HEK293 (cell line): Measurements from ENCODE around the gene SLC25A42.

Source experiments
- CTCF ChIA-PET: fragments of 350-600 bp; formaldehyde crosslinking; extraction: SDS; loops from one replicate; lab custom pipeline; 2021; ENCODE audit warnings: antibody characterized with exemption; lab: Yijun Ruan, JAX
- POLR2A ChIA-PET: fragments of 300-600 bp; formaldehyde crosslinking; extraction: SDS; loops from one replicate; lab custom pipeline; 2020; ENCODE audit warnings: antibody characterized with exemption, inconsistent platforms; lab: Yijun Ruan, JAX
- H3K27ac ChIP-seq: fragments of 200-500 bp; sonication (Bioruptor generic); 2 replicates; pipeline ENCODE4 v1.5.1; 2014; ENCODE audit warnings: low read depth, low read length, control low read depth, inconsistent platforms; ENCODE audit errors: extremely low read depth
- H3K36me3 ChIP-seq, 2 experiments: fragments of 200-500 bp in 1 of 2; sonication (Bioruptor generic) in 1 of 2; 1 replicate in 1 of 2; 2 replicates in 1 of 2; pipeline ENCODE4 v1.5.1; 2014 to 2017; ENCODE audit warnings: inconsistent platforms in 2 of 2, low read length in 2 of 2; ENCODE audit not compliant: control insufficient read depth in 2 of 2, insufficient read depth in 1 of 2
- H3K4me1 ChIP-seq: fragments of 200-500 bp; sonication (Bioruptor generic); 2 replicates; pipeline ENCODE4 v1.5.1; 2014; ENCODE audit warnings: mild to moderate bottlenecking, low read length, inconsistent platforms; ENCODE audit not compliant: control insufficient read depth, insufficient read depth
- H3K4me3 ChIP-seq: 2 replicates; pipeline ENCODE4 v1.5.1; 2011; ENCODE audit warnings: low read depth, mild to moderate bottlenecking, control low read depth, low read length, moderate library complexity
- H3K9me3 ChIP-seq: fragments of 200-500 bp; sonication (Bioruptor generic); 2 replicates; pipeline ENCODE4 v1.5.1; 2014; ENCODE audit warnings: low read depth, low read length, inconsistent platforms; ENCODE audit not compliant: control insufficient read depth, insufficient read depth
- BCL11B ChIP-seq: fragments of 450-650 bp; formaldehyde crosslinking; IDR thresholded peaks from 2 replicates; pipeline ENCODE4 v1.5.1; 2016; ENCODE audit warnings: low read depth, missing biosample characterization, missing genetic modification characterization
- KLF8 ChIP-seq: fragments of 450-650 bp; formaldehyde crosslinking; IDR thresholded peaks from 2 replicates; pipeline ENCODE4 v1.5.1; 2016; ENCODE audit warnings: missing biosample characterization, missing genetic modification characterization
- SCRT1 ChIP-seq: fragments of 450-650 bp; formaldehyde crosslinking; IDR thresholded peaks from 2 replicates; pipeline ENCODE4 v1.5.1; 2016; ENCODE audit warnings: missing biosample characterization, missing genetic modification characterization, borderline replicate concordance
- SCRT2 ChIP-seq: fragments of 450-650 bp; formaldehyde crosslinking; IDR thresholded peaks from 2 replicates; pipeline ENCODE4 v1.5.1; 2016; ENCODE audit warnings: missing biosample characterization, missing genetic modification characterization
- ZNF175 ChIP-seq: fragments of 450-650 bp; formaldehyde crosslinking; IDR thresholded peaks from 2 replicates; pipeline ENCODE4 v1.5.1; 2016; ENCODE audit warnings: missing biosample characterization, missing genetic modification characterization
- ZNF350 ChIP-seq: fragments of 450-650 bp; formaldehyde crosslinking; IDR thresholded peaks from 2 replicates; pipeline ENCODE4 v1.5.0; 2017; ENCODE audit warnings: missing biosample characterization, mild to moderate bottlenecking, missing genetic modification characterization
- ZNF600 ChIP-seq: fragments of 450-650 bp; formaldehyde crosslinking; IDR thresholded peaks from 2 replicates; pipeline ENCODE4 v1.5.1; 2016; ENCODE audit warnings: missing biosample characterization, missing genetic modification characterization
- ZNF654 ChIP-seq: fragments of 450-650 bp; formaldehyde crosslinking; IDR thresholded peaks from 2 replicates; pipeline ENCODE4 v1.5.1; 2016; ENCODE audit warnings: low read depth, missing biosample characterization, missing genetic modification characterization
- TF ChIP-seq, protein P1 (sequence below): fragments of 450-650 bp; formaldehyde crosslinking; IDR thresholded peaks from 2 replicates; pipeline ENCODE4 v1.5.1; 2016; ENCODE audit warnings: missing biosample characterization, missing genetic modification characterization
- TF ChIP-seq, protein P2 (sequence below): fragments of 450-650 bp; formaldehyde crosslinking; IDR thresholded peaks from 2 replicates; pipeline ENCODE4 v1.5.1; 2017; ENCODE audit warnings: missing biosample characterization, missing genetic modification characterization
- TF ChIP-seq, protein P3 (sequence below): fragments of 450-650 bp; formaldehyde crosslinking; IDR thresholded peaks from 2 replicates; pipeline ENCODE4 v1.5.1; 2016; ENCODE audit warnings: missing biosample characterization, missing genetic modification characterization, borderline replicate concordance

The SLC25A42 gene

DNA sequence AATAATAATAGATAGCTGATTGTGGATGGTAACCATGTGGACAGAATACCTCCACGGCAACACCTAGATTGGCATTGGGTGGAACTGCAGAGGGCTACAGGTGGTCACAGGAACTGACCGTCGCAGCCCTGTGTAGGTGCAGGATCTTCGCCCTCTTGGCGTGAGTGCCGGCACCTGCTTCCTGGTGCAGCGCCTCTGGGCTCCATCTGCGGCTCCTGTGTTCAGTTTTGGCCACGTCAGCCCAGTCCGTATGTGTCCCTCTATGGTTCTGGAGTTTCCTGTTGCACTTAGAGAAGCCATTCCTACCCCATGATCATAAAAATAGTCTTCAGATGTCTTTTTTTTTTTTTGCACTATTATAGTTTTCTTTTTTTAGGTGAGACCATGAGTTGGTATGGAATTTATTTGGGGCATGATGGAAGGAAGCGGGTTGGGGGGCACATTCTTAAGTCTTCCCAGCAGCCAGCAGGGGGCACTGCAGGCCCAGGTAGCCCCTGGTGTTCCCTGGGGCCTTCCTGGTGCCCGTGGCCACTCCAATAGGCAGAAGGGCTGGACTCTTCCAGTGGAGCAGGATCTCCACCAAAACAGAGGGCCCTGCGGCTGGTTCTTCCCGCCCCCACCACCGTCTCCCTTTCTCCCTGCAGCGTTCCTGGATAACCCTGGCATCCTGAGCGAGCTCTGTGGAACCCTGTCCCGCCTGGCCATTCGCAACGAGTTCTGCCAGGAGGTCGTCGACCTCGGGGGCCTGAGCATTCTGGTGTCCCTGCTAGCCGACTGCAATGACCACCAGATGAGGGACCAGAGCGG lies 10.1 kb upstream of the SLC25A42 start:
- POLR2A ChIA-PET, result interaction anchor here (0.6 to 1.3 kb wide), 2 partner anchors 9 to 36 kb away, joined by 4 read pairs; no protein-coding TSS in a partner anchor
- H3K4me1 ChIP-seq, result no peaks in the 10 kb centered on the region
- H3K36me3 ChIP-seq, result peaks cover 5 to 82% of the 10 kb centered on the region in 2 experiments; a peak in 2 of 3 replicates
- no peak overlapping the region for H3K4me3 ChIP-seq
- TF ChIP-seq, protein P1, sequence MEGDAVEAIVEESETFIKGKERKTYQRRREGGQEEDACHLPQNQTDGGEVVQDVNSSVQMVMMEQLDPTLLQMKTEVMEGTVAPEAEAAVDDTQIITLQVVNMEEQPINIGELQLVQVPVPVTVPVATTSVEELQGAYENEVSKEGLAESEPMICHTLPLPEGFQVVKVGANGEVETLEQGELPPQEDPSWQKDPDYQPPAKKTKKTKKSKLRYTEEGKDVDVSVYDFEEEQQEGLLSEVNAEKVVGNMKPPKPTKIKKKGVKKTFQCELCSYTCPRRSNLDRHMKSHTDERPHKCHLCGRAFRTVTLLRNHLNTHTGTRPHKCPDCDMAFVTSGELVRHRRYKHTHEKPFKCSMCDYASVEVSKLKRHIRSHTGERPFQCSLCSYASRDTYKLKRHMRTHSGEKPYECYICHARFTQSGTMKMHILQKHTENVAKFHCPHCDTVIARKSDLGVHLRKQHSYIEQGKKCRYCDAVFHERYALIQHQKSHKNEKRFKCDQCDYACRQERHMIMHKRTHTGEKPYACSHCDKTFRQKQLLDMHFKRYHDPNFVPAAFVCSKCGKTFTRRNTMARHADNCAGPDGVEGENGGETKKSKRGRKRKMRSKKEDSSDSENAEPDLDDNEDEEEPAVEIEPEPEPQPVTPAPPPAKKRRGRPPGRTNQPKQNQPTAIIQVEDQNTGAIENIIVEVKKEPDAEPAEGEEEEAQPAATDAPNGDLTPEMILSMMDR (tag by site-specific recombination), result 0 out of 2 replicates have a peak, but pooled peaks have one; percentile 41
- TF ChIP-seq SCRT2 (tag by site-specific recombination) (0 out of 2 replicates have a peak, but pooled peaks have one; percentile 33), ZNF350 (tag by site-specific recombination) (no peak), ZNF654 (tag by site-specific recombination) (peak; percentile 73), ZNF600 (0 out of 2 replicates have a peak, but pooled peaks have one; percentile 25)
- TF ChIP-seq, protein P2, sequence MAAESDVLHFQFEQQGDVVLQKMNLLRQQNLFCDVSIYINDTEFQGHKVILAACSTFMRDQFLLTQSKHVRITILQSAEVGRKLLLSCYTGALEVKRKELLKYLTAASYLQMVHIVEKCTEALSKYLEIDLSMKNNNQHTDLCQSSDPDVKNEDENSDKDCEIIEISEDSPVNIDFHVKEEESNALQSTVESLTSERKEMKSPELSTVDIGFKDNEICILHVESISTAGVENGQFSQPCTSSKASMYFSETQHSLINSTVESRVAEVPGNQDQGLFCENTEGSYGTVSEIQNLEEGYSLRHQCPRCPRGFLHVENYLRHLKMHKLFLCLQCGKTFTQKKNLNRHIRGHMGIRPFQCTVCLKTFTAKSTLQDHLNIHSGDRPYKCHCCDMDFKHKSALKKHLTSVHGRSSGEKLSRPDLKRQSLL (tag by site-specific recombination), result no peak
- TF ChIP-seq, all 188 proteins: peak for 4
- CTCF ChIA-PET, result interaction anchor here (0.5 to 2.0 kb wide), 20 partner anchors 9 to 1116 kb away, joined by 3 to 12 read pairs (median 4); partner anchors contain the start of gene SLC25A42
- H3K9me3 ChIP-seq, result no peaks in the 10 kb centered on the region
- H3K27ac ChIP-seq, result no peak overlapping the region

DNA sequence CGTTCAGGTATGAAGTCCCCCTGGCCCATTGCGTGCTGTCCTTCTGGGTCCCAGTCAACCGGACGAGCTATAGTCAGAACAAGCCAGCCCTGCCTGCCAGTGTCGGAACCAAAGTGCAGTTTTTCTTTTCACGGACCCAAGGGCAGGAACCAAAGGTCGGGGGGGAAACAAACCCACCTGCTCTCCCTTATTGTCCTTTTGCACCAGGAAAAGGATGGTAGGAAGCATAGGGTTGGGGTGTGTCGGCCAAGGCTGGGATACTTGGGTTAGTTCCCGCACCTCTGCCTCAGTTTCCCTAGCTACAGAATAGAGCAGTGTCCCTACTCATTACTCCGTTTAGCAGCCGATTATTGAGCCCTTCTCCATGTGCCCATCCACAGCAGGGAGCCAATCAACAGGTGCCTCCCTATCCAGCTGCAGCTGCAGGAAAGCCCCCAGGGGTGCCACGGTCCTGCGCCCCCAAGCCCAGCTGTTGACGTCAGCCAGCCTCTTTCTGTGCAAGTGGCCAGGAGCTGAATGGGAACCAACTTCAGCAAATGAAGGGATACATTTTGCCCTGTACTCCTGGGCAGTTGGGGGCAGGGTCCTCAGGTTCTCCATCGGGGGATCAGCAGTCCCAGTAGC lies 9.4 kb upstream of the SLC25A42 start:
- H3K4me3 ChIP-seq, result no peak overlapping the region
- H3K9me3 ChIP-seq, result no peaks in the 10 kb centered on the region
- POLR2A ChIA-PET, result interaction anchor here (0.6 to 1.3 kb wide), 2 partner anchors 8 to 37 kb away, joined by 4 read pairs; no protein-coding TSS in a partner anchor
- CTCF ChIA-PET, result interaction anchor here (0.6 to 1.7 kb wide), 10 partner anchors 9 to 440 kb away, joined by 3 to 12 read pairs (median 4); no protein-coding TSS in a partner anchor
- H3K36me3 ChIP-seq, result peaks cover 0 to 85% of the 10 kb centered on the region in 2 experiments; a peak in 2 of 3 replicates
- H3K4me1 ChIP-seq, result no peaks in the 10 kb centered on the region
- TF ChIP-seq SCRT2 (tag by site-specific recombination), result peak; percentile 89
- peak; percentile 79 for TF ChIP-seq SCRT1
- no peak for TF ChIP-seq KLF8 (tag by site-specific recombination)
- TF ChIP-seq, all 188 proteins: peak for 2
- H3K27ac ChIP-seq, result no peak overlapping the region

DNA sequence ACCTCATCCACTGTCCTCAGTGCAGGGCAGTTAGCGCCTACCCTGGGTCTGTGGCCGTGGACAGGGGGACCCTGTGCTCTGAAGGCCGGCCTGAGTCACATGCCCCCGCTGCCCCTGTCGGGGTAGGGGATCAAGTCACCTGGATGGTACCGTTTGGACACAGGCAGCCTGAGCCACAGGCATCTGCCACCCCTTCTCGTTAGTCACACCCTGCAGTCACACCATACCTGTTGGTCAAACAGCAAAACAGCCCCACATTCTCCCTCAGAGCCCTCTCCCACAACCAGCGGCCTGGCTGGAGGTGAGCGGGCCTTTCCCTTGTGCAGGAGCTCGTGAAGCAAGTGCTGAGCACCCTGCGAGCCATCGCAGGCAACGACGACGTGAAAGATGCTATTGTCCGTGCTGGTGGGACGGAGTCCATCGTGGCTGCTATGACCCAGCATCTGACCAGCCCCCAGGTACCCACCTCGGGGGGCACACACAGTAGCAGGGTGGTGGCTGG lies 8.8 kb upstream of the SLC25A42 start:
- Histone ChIP-seq H3K4me3 (no peak overlapping the region), H3K36me3 (peaks cover 0 to 86% of the 10 kb centered on the region in 2 experiments; a peak in 2 of 3 replicates), H3K27ac (no peak overlapping the region), H3K9me3 (no peaks in the 10 kb centered on the region), H3K4me1 (no peaks in the 10 kb centered on the region)
- CTCF ChIA-PET, result interaction anchor here (0.7 to 1.7 kb wide), 6 partner anchors 8 to 120 kb away, joined by 3 to 12 read pairs (median 6); no protein-coding TSS in a partner anchor
- POLR2A ChIA-PET, result no interaction called here
- TF ChIP-seq ZNF175 (tag by site-specific recombination) (no peak), ZNF654 (tag by site-specific recombination) (no peak), BCL11B (tag by site-specific recombination) (no peak)
- TF ChIP-seq, protein P3, sequence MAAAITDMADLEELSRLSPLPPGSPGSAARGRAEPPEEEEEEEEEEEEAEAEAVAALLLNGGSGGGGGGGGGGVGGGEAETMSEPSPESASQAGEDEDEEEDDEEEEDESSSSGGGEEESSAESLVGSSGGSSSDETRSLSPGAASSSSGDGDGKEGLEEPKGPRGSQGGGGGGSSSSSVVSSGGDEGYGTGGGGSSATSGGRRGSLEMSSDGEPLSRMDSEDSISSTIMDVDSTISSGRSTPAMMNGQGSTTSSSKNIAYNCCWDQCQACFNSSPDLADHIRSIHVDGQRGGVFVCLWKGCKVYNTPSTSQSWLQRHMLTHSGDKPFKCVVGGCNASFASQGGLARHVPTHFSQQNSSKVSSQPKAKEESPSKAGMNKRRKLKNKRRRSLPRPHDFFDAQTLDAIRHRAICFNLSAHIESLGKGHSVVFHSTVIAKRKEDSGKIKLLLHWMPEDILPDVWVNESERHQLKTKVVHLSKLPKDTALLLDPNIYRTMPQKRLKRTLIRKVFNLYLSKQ (tag by site-specific recombination), result no peak
